ENCODE data around the gene RPL18.
"Not testable (repeated sequence)": the region's sequence is repeated elsewhere in the genome, so short reads cannot be mapped to it uniquely, and the experiment has no call there.

The RPL18 gene

GRCh38 chr19:48635966-48636858 is 17.2 kb upstream of the RPL18 start:
- H3K9me3 ChIP-seq (ENCODE audit: control insufficient read depth, low read length) = no peaks in the 10 kb centered on the region
- peak overlapping the region; percentile 88 for H3K27ac ChIP-seq (ENCODE audit: insufficient read depth, low read length, poor library complexity, severe bottlenecking)
- no peak for DNase-seq
- peaks cover 20% of the 10 kb centered on the region for H3K36me3 ChIP-seq (ENCODE audit: control insufficient read depth, insufficient read depth, low read length)
- peaks cover 22% of the 10 kb centered on the region for H3K4me1 ChIP-seq (ENCODE audit: control insufficient read depth, insufficient read depth, low read length, poor library complexity, severe bottlenecking)
- peak overlapping the region; percentile 95 for H3K4me3 ChIP-seq (ENCODE audit: insufficient read depth, low read depth, low read length, poor library complexity, severe bottlenecking)
- no peaks in the 10 kb centered on the region for H3K27me3 ChIP-seq (replicated peaks; ENCODE audit: control insufficient read depth, insufficient read depth, low read length, poor library complexity, severe bottlenecking)

GRCh38 chr19:48635263-48635965 is 16.4 kb upstream of the RPL18 start:
- H3K27ac ChIP-seq (ENCODE audit: insufficient read depth, low read length, poor library complexity, severe bottlenecking) = peak overlapping the region; percentile 88

GRCh38 chr19:48634424-48635262 is 15.7 kb upstream of the RPL18 start:
- peaks cover 29% of the 10 kb centered on the region for H3K4me1 ChIP-seq (ENCODE audit: control insufficient read depth, insufficient read depth, low read length, poor library complexity, severe bottlenecking)
- peak overlapping the region; percentile 88 for H3K27ac ChIP-seq (ENCODE audit: insufficient read depth, low read length, poor library complexity, severe bottlenecking)

More at GRCh38 chr19:48635263-48635965, 16.4 kb upstream of the RPL18 start:
- Histone ChIP-seq H3K4me3 (ENCODE audit: insufficient read depth, low read depth, low read length, poor library complexity, severe bottlenecking) (peak overlapping the region; percentile 95), H3K4me1 (ENCODE audit: control insufficient read depth, insufficient read depth, low read length, poor library complexity, severe bottlenecking) (peaks cover 27% of the 10 kb centered on the region), H3K36me3 (ENCODE audit: control insufficient read depth, insufficient read depth, low read length) (peaks cover 28% of the 10 kb centered on the region), H3K9me3 (ENCODE audit: control insufficient read depth, low read length) (no peaks in the 10 kb centered on the region), H3K27me3 (replicated peaks; ENCODE audit: control insufficient read depth, insufficient read depth, low read length, poor library complexity, severe bottlenecking) (no peaks in the 10 kb centered on the region)
- DNase-seq = peak; percentile 55 to 62 (median 61)

GRCh38 chr19:48634036-48634342 is 15.0 kb upstream of the RPL18 start:
- no peak for DNase-seq
- H3K27me3 ChIP-seq (replicated peaks; ENCODE audit: control insufficient read depth, insufficient read depth, low read length, poor library complexity, severe bottlenecking) = no peaks in the 10 kb centered on the region
- peaks cover 38% of the 10 kb centered on the region for H3K36me3 ChIP-seq (ENCODE audit: control insufficient read depth, insufficient read depth, low read length)
- H3K4me3 ChIP-seq (ENCODE audit: insufficient read depth, low read depth, low read length, poor library complexity, severe bottlenecking) = peak overlapping the region; percentile 31
- H3K4me1 ChIP-seq (ENCODE audit: control insufficient read depth, insufficient read depth, low read length, poor library complexity, severe bottlenecking) = peaks cover 29% of the 10 kb centered on the region
- peak overlapping the region; percentile 88 for H3K27ac ChIP-seq (ENCODE audit: insufficient read depth, low read length, poor library complexity, severe bottlenecking)
- no peaks in the 10 kb centered on the region for H3K9me3 ChIP-seq (ENCODE audit: control insufficient read depth, low read length)

More at GRCh38 chr19:48634424-48635262, 15.7 kb upstream of the RPL18 start:
- Histone ChIP-seq H3K9me3 (ENCODE audit: control insufficient read depth, low read length) (no peaks in the 10 kb centered on the region), H3K36me3 (ENCODE audit: control insufficient read depth, insufficient read depth, low read length) (peaks cover 36% of the 10 kb centered on the region), H3K4me3 (ENCODE audit: insufficient read depth, low read depth, low read length, poor library complexity, severe bottlenecking) (peak overlapping the region; percentile 95), H3K27me3 (replicated peaks; ENCODE audit: control insufficient read depth, insufficient read depth, low read length, poor library complexity, severe bottlenecking) (no peaks in the 10 kb centered on the region)
- peak; percentile 81 to 89 (median 82) for DNase-seq

GRCh38 chr19:48633148-48634035 is 14.4 kb upstream of the RPL18 start:
- DNase-seq = no peak
- Histone ChIP-seq H3K4me1 (ENCODE audit: control insufficient read depth, insufficient read depth, low read length, poor library complexity, severe bottlenecking) (peaks cover 29% of the 10 kb centered on the region), H3K9me3 (ENCODE audit: control insufficient read depth, low read length) (no peaks in the 10 kb centered on the region), H3K27me3 (replicated peaks; ENCODE audit: control insufficient read depth, insufficient read depth, low read length, poor library complexity, severe bottlenecking) (no peaks in the 10 kb centered on the region), H3K27ac (ENCODE audit: insufficient read depth, low read length, poor library complexity, severe bottlenecking) (peak overlapping the region; percentile 88), H3K4me3 (ENCODE audit: insufficient read depth, low read depth, low read length, poor library complexity, severe bottlenecking) (no peak overlapping the region), H3K36me3 (ENCODE audit: control insufficient read depth, insufficient read depth, low read length) (peaks cover 38% of the 10 kb centered on the region)

- H3K4me1 ChIP-seq (ENCODE audit: control insufficient read depth, insufficient read depth, low read length, poor library complexity, severe bottlenecking) = peaks cover 29% of the 10 kb centered on the region
- H3K36me3 ChIP-seq (ENCODE audit: control insufficient read depth, insufficient read depth, low read length) = peaks cover 38% of the 10 kb centered on the region
- no peaks in the 10 kb centered on the region for H3K27me3 ChIP-seq (replicated peaks; ENCODE audit: control insufficient read depth, insufficient read depth, low read length, poor library complexity, severe bottlenecking)
- H3K9me3 ChIP-seq (ENCODE audit: control insufficient read depth, low read length) = no peaks in the 10 kb centered on the region
- no peak overlapping the region for H3K27ac ChIP-seq (ENCODE audit: insufficient read depth, low read length, poor library complexity, severe bottlenecking)
- DNase-seq = no peak
- no peak overlapping the region for H3K4me3 ChIP-seq (ENCODE audit: insufficient read depth, low read depth, low read length, poor library complexity, severe bottlenecking)
These were observed 13.7 kb upstream of the RPL18 start for GRCh38 chr19:48632692-48633147.

- peaks cover 30% of the 10 kb centered on the region for H3K4me1 ChIP-seq (ENCODE audit: control insufficient read depth, insufficient read depth, low read length, poor library complexity, severe bottlenecking)
- not testable (repeated sequence) for DNase-seq; H3K9me3 ChIP-seq (ENCODE audit: control insufficient read depth, low read length); H3K4me3 ChIP-seq (ENCODE audit: insufficient read depth, low read depth, low read length, poor library complexity, severe bottlenecking); H3K27me3 ChIP-seq (replicated peaks; ENCODE audit: control insufficient read depth, insufficient read depth, low read length, poor library complexity, severe bottlenecking); H3K27ac ChIP-seq (ENCODE audit: insufficient read depth, low read length, poor library complexity, severe bottlenecking)
- peaks cover 38% of the 10 kb centered on the region for H3K36me3 ChIP-seq (ENCODE audit: control insufficient read depth, insufficient read depth, low read length)
These were observed 13.3 kb upstream of the RPL18 start for GRCh38 chr19:48632286-48632685.

GRCh38 chr19:48631225-48631624 is 12.2 kb upstream of the RPL18 start:
- Histone ChIP-seq H3K27ac (ENCODE audit: insufficient read depth, low read length, poor library complexity, severe bottlenecking) (no peak overlapping the region), H3K36me3 (ENCODE audit: control insufficient read depth, insufficient read depth, low read length) (peaks cover 38% of the 10 kb centered on the region)
- no peak for DNase-seq

More at GRCh38 chr19:48631225-48631624, 12.2 kb upstream of the RPL18 start:
- H3K4me1 ChIP-seq (ENCODE audit: control insufficient read depth, insufficient read depth, low read length, poor library complexity, severe bottlenecking) = peaks cover 32% of the 10 kb centered on the region
- no peaks in the 10 kb centered on the region for H3K27me3 ChIP-seq (replicated peaks; ENCODE audit: control insufficient read depth, insufficient read depth, low read length, poor library complexity, severe bottlenecking)
- H3K9me3 ChIP-seq (ENCODE audit: control insufficient read depth, low read length) = no peaks in the 10 kb centered on the region
- no peak overlapping the region for H3K4me3 ChIP-seq (ENCODE audit: insufficient read depth, low read depth, low read length, poor library complexity, severe bottlenecking)
